Measurements from ENCODE around the gene EEF1AKMT4.

DNA sequence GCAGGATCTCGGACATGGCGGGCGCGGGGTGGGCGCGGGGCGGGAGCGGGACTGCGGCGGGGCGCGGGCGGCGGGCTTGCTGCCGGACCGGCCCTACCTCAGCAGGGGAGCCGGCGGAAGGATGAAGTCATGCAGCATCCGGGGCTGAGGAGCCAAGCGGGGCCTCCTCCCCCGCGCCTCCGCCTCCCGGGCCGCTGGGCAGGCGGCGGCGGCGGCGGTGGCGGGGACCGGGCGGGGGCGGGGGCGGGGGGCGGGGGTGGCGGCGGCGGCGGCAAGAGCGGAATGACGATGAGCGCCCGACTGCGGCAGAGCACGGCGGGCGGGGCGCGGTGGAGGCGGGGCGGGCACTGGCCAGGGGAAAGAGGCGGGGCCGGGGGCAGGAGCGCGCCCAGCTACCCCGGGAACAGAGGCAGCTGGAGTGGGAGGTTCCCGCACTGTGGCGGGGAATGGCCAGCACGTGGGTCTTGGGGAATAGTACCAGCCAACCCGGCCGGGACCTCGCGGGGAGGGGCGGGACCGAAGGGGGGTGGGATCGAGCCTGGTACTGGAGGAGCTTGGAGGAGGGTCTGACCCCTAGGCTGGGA, 11.9 kb downstream of the EEF1AKMT4 start, which contains the start of gene CAMK2N2:
- TF ChIP-seq CTCF (IDR thresholded peaks at IDR 0.05) (no peak), TCF7L2 (IDR thresholded peaks at IDR 0.05; ENCODE audit: low read depth, low read length) (no peak), POLR2AphosphoS5 (IDR thresholded peaks at IDR 0.05; ENCODE audit: low read depth, low read length) (no peak)
- TF ChIP-seq, protein P1, sequence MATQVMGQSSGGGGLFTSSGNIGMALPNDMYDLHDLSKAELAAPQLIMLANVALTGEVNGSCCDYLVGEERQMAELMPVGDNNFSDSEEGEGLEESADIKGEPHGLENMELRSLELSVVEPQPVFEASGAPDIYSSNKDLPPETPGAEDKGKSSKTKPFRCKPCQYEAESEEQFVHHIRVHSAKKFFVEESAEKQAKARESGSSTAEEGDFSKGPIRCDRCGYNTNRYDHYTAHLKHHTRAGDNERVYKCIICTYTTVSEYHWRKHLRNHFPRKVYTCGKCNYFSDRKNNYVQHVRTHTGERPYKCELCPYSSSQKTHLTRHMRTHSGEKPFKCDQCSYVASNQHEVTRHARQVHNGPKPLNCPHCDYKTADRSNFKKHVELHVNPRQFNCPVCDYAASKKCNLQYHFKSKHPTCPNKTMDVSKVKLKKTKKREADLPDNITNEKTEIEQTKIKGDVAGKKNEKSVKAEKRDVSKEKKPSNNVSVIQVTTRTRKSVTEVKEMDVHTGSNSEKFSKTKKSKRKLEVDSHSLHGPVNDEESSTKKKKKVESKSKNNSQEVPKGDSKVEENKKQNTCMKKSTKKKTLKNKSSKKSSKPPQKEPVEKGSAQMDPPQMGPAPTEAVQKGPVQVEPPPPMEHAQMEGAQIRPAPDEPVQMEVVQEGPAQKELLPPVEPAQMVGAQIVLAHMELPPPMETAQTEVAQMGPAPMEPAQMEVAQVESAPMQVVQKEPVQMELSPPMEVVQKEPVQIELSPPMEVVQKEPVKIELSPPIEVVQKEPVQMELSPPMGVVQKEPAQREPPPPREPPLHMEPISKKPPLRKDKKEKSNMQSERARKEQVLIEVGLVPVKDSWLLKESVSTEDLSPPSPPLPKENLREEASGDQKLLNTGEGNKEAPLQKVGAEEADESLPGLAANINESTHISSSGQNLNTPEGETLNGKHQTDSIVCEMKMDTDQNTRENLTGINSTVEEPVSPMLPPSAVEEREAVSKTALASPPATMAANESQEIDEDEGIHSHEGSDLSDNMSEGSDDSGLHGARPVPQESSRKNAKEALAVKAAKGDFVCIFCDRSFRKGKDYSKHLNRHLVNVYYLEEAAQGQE (IDR thresholded peaks at IDR 0.05; ENCODE audit: insufficient read depth in 1 of 2, low read depth in 2 of 2, low read length in 1 of 2) = no peak; a peak in 1 of 4 replicates
